GM21528 (cell line): ENCODE measurements around the gene DAAM2.

ENCODE experiments used
- ATAC-seq: cut with Tn5 transposase; IDR thresholded peaks from one replicate; pipeline ENCODE4 v1.9.1; 2021; ENCODE audit warnings: mild to moderate bottlenecking, moderate library complexity; ENCODE audit not compliant: unreplicated experiment, low FRiP score

The DAAM2 gene

DNA sequence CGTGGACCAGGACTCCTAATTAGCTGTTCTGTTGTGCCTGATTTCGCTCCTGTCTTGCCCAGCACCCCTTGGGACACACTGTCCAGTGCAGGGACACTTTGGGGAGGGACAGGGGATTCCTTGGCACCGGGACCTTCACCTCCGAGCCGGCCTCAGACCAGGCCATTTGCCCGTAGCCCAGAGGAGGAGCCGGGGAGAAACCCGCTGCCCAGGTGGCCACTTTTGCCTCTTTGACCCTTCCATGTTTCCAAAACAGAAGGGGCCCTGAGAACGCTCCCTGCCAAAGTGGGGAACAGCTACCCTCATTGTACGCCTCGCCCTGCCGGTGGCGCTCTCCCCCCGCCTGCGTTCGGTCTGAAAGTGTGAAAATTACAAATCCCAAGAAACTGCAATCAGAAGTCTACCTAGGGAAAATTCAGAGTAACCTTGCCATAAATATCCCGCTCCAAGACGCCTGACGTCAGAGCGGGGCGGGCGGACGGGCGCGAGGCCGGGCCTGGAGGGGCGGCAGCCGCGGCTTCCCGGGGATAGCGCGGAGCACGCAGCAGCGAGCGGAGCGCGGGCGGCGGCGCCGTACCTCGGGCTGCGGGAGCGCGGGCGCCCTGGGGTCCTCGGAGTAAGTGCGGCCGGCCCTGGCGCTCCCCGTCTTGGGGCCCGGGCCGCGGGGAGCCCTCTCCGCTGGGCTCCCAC, at the start of gene DAAM2:
Gene DAAM2 (plus strand): TSS at position 527 of the 690 bp plus-strand sequence. CDS start 63,927 bp downstream, outside the sequence.
- ATAC-seq = no peak

GRCh38 chr6:39746795-39747194, 45.4 kb upstream of the DAAM2 start:
- no peak for ATAC-seq

DNA sequence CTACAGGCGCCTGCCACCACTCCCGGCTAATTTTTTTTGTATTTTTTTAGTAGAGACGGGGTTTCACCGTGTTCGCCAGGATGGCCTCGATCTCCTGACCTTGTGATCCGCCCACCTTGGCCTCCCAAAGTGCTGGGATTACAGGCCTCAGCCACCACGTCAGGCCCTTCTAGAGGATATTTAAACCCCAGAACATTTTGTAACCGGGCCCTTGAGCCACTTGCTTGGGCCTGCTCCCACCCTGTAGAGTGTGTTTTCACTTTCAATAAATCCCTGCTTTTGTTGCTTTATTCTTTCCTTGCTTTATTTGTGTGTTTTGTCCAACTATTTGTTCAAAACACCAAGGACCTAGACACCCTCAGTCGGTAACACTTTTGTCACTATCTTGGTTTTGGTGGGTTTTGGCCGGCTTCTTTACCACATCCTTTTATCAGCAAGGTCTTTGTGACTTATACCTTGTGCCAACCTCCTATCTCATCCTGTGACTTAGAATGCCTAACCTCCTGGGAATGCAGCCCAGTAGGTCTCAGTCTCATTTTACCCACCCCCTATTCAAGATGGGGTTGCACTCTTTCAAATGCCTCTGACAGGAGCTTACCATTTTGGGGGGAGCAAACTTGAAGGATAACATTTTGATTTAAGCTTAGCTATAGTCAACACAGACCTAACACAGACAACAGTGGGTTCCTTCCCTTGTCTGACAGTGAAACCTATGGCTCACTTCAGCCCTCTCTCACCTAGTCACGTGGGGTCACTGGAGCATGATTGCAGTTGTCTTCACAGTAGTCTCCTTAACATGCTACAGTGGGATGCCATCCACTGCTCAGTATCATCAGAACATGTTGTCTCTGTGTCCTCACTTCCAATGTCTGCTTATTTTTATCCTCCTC, 39.1 kb upstream of the DAAM2 start:
- no peak for ATAC-seq

DNA sequence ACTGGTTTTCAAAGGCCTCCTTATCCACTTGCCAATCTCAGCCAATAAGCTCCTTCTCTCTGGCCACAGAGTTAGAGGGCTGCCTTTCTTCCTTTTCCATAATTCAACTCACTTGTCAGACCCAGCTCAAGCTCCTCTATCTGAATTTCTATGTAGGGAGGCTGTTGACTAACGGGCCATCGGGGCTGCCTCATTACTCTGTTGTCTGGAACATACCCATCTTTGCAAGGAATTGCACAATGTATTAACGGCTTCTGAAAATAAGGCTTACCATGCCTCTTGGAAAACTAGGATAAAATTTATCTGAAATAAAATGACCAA, 38.5 kb upstream of the DAAM2 start:
- ATAC-seq = no peak

DNA sequence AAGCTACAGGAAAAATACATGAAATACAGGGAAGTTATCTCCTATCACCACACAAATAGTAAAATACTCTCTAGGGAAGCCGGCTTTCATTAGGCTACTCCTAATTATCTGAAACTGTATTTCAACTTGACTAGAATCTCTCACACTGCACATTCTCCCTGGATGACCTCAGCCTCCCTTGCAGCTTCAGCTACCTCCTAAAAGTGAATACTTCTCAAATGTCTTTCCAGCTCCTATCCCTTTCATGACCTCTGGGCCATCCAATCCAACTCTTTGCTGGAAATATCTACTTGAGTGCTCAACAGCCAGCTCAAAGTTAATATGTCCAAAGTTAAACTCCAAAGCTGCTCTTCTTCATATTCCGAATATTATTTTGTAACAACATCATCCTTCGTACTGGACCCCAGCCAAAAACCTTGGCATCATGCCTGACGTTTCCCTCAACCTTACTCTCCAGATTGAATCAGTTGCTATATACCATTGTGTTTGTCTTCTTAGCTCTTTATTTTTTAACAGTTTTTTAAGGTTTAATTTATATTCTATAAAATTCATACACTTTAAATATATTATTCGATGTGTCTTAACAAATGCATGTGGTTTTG, 37.6 kb upstream of the DAAM2 start:
- ATAC-seq = no peak

DNA sequence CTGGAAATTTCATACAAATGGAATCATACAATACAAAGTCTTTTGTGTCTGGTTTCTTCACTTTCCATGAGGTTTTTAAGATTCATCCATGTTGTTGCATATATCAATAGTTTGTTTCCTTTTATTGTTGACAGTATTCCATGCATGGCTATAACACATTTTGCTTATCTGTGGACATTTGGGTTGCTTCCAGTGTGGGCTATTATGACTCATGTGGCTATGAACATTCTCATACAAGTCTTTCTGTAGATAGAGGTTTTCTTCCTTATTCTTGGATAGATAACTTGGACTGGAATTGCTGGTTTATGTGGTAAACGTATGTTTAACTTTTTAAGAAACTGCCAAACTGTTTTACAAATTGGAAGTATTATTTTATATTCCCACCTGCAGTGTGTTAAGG, 36.9 kb upstream of the DAAM2 start:
- ATAC-seq = no peak

DNA sequence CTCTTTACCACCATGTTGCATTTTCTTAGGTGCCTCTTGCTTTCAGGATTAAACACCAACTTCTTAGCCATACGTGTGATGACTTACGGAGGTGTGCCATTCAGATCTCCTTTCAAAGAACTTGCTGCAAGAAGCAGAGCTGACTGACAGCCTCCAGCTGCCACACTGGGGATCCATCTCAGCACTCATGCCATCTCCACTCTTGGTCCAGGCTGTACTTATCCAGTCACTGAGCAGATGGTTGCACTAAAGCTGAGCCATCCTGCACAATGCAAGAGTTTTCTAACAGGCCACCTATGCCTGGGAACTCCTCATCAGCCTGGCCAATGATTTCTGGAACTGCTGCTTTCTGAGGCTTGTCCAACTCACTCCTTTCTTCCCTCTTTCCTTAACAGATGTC, 35.6 kb upstream of the DAAM2 start:
- no peak for ATAC-seq

- no peak for ATAC-seq
Observed at GRCh38 chr6:39758905-39759605, 33.1 kb upstream of the DAAM2 start.

- no peak for ATAC-seq
Observed at GRCh38 chr6:39760226-39760952, 31.8 kb upstream of the DAAM2 start.

GRCh38 chr6:39765508-39766065, 26.6 kb upstream of the DAAM2 start:
- no peak for ATAC-seq

GRCh38 chr6:39769012-39769411, 23.2 kb upstream of the DAAM2 start:
- no peak for ATAC-seq

GRCh38 chr6:39770446-39770845, 21.7 kb upstream of the DAAM2 start:
- ATAC-seq = no peak

DNA sequence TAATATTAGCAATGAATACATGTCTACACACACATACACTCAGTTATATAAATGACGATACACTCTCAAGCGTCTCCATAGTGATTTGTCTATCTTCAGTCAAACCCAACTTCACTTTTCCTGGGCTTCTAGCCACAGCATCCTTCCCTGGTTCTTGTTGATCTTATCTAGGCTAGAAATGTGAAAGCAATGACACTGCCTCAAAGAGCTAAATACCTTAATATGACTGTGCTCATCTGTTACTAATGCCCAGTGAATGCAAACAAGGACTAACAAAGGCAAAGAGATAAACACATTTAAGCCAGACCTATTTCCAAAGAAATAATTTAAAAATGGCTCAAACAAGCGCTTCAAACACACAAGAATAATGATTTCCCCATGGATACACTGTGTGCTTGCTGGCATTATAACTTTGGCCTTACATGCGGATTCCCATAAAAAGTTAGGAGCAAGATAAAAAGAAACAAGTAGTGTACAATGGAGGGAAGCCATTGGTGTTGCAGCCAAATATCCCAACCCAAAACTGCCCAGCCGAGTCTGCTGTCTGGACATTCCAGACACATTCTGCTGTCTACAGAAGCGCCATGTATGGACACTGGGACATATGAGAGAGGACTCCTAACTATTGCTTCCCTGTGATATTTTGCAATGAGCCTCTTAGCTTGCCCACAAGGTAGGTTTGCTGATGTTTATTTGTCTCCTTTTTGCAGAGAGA, 19.5 kb upstream of the DAAM2 start:
- no peak for ATAC-seq

- no peak for ATAC-seq
Observed at GRCh38 chr6:39773782-39774181, 18.4 kb upstream of the DAAM2 start.

GRCh38 chr6:39776581-39776980, 15.6 kb upstream of the DAAM2 start:
- no peak for ATAC-seq

GRCh38 chr6:39777218-39777617, 15.0 kb upstream of the DAAM2 start:
- ATAC-seq = no peak

GRCh38 chr6:39777661-39778060, 14.5 kb upstream of the DAAM2 start:
- no peak for ATAC-seq

GRCh38 chr6:39778581-39779255, 13.5 kb upstream of the DAAM2 start:
- ATAC-seq = no peak

DNA sequence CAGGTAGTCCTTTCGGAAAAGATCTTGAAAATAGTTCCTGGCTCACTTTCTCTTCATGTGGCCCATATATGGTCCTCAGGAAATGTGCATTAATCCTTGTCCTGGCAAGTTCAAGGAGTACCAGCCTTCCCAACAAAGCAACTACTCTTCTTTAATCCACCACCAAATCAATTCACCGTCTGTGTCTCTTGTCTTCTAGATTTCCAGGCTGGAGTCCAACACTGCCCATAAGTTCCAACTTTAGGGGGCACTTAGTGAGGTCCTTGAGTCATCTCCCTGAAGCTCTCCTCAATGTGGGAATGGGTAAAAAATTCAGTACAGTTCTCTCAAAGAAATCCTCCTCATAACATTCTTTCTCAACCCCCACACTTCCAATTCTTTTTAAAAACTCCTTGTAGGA, 6.9 kb upstream of the DAAM2 start:
- no peak for ATAC-seq
